ENCODE measurements around the gene ATF1.

GRCh38 chr12:50790081-50790480 is 26.2 kb downstream of the ATF1 start:
- TF ChIP-seq, protein P1, sequence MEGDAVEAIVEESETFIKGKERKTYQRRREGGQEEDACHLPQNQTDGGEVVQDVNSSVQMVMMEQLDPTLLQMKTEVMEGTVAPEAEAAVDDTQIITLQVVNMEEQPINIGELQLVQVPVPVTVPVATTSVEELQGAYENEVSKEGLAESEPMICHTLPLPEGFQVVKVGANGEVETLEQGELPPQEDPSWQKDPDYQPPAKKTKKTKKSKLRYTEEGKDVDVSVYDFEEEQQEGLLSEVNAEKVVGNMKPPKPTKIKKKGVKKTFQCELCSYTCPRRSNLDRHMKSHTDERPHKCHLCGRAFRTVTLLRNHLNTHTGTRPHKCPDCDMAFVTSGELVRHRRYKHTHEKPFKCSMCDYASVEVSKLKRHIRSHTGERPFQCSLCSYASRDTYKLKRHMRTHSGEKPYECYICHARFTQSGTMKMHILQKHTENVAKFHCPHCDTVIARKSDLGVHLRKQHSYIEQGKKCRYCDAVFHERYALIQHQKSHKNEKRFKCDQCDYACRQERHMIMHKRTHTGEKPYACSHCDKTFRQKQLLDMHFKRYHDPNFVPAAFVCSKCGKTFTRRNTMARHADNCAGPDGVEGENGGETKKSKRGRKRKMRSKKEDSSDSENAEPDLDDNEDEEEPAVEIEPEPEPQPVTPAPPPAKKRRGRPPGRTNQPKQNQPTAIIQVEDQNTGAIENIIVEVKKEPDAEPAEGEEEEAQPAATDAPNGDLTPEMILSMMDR (IDR thresholded peaks at IDR 0.05): no peak
- no peak for TF ChIP-seq POLR2A (IDR thresholded peaks at IDR 0.05)

Data from transverse colon (tissue), 3 donors.